Hematopoietic multipotent progenitor cell treated with erythropoietin and hydrocortisone succinate and interleukin-3 and kit ligand, for 6 days (in vitro differentiated cells): ENCODE results near the gene RTN3.
A peak's percentile ranks its signal among the peaks of the same experiment; 100 is the strongest.
"Not testable (repeated sequence)": the region's sequence is repeated elsewhere in the genome, so short reads cannot be mapped to it uniquely, and the experiment has no call there.

Experiments
- DNase-seq: peaks from one replicate; pipeline ENCODE4 v3.0.0-alpha.2; 2015

RTN3 gene, protein sequence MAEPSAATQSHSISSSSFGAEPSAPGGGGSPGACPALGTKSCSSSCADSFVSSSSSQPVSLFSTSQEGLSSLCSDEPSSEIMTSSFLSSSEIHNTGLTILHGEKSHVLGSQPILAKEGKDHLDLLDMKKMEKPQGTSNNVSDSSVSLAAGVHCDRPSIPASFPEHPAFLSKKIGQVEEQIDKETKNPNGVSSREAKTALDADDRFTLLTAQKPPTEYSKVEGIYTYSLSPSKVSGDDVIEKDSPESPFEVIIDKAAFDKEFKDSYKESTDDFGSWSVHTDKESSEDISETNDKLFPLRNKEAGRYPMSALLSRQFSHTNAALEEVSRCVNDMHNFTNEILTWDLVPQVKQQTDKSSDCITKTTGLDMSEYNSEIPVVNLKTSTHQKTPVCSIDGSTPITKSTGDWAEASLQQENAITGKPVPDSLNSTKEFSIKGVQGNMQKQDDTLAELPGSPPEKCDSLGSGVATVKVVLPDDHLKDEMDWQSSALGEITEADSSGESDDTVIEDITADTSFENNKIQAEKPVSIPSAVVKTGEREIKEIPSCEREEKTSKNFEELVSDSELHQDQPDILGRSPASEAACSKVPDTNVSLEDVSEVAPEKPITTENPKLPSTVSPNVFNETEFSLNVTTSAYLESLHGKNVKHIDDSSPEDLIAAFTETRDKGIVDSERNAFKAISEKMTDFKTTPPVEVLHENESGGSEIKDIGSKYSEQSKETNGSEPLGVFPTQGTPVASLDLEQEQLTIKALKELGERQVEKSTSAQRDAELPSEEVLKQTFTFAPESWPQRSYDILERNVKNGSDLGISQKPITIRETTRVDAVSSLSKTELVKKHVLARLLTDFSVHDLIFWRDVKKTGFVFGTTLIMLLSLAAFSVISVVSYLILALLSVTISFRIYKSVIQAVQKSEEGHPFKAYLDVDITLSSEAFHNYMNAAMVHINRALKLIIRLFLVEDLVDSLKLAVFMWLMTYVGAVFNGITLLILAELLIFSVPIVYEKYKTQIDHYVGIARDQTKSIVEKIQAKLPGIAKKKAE

DNA sequence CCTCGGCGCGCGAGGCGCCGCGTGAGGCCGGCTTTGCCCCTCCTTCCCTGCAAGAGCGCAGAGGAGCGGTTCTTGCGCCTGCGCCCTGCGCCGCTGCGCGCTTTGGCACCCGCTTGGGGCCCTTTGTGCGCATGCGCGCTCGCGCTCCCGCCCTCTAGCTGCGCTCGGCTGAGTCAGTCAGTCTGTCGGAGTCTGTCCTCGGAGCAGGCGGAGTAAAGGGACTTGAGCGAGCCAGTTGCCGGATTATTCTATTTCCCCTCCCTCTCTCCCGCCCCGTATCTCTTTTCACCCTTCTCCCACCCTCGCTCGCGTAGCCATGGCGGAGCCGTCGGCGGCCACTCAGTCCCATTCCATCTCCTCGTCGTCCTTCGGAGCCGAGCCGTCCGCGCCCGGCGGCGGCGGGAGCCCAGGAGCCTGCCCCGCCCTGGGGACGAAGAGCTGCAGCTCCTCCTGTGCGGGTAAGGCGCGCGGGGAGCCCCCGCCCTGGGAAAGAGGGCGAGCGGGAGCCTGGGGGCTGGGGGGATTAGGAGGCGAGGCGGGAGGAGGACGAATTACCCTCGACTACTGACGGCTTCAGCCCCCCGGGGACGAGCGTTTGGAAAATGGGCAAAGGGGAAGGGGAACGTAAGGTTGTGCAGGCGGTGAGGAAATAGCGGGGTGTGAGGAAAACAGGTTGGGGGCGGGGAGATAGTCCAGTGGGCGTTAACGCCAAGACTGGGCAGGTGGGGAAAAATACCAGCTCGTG is at the start of gene RTN3:
Gene RTN3 (plus strand): TSS at position 180 of the 745 bp plus-strand sequence. CDS start 137 bp downstream, at position 317.
- peak; percentile 98 for DNase-seq

DNA sequence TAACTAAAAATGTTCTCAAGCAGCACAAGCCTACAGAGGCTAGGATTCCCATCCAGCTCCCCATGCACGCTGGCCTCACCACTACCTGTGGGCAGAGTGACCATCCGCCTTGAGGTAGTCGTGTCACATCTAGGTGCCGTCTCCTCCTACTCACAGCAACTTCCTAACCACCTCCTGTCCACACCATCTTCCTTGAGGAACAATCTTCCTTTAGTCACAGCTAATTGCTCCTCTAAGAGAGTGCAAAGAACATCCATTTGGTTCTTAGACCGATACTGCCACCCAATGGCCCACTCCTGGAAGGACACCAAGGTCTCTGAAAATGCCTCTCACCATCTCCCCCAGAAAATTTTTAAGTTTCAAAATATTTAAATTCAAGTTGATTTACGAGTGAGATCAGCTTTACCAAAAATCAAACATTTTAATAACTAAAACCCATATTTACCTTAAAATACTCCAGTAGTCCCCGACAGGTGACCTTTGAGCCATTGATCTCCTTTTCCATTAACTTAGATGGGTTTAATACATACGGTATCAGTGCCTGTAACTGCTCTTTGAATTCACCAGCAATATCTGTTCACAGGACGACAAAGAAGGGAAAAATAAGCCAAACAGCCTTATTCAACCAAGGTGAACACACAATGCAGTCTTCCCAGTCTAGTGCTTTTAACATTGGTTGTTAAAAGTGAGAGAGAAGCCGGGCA is 45.4 kb upstream of the RTN3 start:
- DNase-seq: peak; percentile 84

DNA sequence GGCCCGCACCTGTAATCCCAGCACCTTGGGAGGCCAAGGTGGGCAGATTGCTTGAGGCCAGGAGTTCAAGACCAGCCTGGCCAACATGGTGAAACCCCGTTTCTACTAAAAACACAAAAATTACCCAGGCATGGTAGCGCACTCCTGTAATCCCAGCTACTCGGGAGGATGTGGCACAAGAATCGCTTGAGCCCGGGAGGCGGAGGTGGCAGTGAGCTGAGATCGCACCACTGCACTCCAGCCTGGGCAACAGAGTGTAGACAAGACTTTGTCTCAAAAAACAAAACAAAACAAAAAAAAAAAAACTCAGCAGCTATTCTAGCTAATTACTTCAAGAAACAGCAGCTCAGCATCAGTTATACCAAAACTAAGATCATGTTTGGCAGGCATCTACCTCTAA is 42.9 kb upstream of the RTN3 start:
- not testable (repeated sequence) for DNase-seq

DNA sequence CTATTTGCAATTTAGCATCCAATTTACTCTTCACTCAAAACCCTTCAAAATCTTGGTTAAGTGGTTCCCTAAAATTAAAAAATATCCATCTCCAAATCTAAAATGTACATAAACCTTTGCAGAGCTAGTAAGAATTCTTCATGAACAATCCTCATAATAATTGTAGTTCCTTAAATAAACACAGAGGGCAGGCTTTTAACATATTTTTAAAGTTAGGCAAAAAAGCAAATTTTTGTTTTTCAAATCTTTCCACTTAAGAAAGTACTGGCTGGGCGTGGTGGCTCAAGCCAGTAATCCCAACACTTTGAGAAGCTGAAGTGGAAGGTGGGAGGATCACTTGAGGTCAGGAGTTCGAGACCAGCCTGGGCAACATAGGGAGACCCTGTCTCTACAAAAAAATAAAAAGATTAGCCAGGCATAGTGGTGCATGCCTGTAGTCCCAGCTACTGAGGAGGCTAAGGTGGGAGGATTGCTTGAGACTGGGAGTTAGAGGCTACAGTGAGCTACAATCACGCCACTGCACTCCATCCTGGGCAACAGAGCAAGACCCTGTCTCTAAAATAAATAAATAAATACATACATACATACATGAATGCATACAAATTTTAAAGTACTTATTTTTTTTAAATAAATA is 42.0 kb upstream of the RTN3 start:
- peak; percentile 62 for DNase-seq

DNA sequence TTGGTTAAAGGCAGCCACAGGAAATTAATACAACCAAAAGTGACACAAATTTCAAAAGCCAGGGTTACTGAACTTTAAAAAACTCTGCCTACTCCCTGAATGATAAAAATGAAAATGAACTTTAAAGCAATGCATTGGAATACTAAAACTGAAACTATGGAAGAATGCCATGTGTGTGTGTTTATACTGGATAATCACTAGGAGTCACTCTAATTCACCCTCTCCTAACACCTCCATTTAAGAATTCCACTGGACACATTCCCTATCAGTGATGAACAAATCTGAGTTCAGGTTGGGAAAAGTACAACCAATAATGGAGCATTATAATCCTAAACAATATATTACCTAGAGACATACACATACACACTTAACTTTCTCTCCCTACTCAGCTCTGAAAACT is 39.6 kb upstream of the RTN3 start:
- no peak for DNase-seq

DNA sequence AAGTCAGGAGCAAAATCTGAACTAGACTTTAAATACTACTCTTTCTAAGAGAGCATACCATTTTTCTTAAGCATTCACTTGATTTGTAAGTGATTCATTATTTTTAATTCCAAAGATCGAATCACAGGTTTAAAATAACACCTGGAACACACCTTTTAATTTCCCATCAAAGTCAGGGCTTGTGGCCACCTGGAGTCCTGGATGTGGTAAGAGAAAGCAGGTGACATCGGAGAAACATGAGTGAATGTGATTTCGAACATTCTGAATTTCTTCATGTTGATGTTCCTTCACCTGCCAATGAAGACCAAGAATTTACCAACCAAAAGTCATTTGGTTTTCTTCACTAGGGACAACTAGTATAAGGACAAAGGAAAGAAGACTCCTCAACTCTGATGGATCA is 38.1 kb upstream of the RTN3 start:
- DNase-seq: no peak

DNA sequence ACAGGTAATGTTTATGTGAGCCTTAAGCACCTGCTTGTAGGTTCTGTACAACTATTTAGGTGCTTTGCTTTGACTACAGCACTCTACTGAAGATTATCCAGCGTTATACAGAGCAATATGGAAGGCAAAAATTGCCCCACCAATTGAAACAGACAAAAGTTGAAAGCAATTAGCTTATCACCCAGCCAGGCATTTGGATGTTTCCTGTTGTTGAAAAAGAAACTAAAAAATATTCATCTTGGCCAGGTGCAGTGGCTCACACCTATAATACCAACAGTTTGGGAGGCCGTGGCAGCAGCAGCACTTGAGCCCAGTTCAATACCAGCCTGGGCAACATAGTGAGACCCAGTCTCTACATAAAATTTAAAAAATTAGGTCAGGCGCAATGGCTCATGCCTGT is 28.6 kb upstream of the RTN3 start:
- DNase-seq: no peak

DNA sequence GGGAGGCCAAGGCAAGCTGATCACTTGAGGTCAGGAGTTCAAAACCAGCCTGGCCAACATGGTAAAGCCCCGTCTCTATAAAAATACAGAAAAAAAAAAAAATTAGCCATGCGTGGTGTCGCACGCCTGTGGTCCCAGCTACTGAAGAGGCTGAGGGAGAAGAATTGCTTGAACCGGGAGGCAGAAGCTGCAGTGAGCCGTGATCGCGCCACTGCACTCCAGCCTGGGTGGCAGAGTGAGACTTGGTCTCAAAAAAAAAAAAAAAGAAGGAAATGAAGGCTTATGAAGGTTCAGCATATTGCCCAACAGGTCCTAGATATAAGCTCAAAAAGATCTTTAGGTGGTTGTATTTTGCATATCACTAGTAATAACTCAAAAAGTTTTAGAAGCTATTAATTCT is 20.3 kb upstream of the RTN3 start:
- no peak for DNase-seq

DNA sequence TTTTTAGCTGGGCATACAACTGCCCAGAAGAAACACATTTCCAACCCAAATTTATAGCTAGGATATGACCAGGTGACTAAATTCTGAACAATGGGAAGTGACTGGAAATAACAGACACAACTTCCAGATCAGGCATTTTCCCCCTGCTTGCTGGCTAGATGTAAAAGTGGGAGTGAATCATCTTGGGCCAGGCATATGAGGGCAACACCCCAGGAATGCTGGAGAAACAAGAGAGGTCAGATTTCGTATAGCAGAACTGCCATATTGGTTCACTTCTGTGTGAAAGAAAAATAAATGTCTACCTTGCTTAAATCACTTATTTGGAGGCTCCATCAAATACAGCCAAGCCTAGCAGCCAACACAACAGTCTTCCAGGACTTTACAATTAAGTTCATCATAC is 17.5 kb upstream of the RTN3 start:
- no peak for DNase-seq

DNA sequence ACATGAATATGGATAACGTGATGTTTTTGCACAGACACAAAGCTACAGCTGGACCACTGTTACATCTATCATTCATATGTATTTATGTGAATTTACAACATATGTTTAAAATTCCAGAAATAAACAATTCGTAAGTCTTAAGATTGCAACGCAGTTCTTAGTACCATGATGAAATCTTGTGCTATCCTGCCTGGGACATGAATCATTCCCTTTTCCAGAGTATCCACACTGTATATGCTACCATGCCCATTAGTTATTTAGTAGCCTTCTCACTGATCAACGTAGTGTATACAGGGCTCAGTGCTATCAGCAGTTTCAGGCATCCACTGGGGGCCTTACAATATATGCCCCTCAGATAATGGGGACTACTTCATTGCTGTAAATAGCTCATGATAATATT is 14.4 kb upstream of the RTN3 start:
- no peak for DNase-seq

DNA sequence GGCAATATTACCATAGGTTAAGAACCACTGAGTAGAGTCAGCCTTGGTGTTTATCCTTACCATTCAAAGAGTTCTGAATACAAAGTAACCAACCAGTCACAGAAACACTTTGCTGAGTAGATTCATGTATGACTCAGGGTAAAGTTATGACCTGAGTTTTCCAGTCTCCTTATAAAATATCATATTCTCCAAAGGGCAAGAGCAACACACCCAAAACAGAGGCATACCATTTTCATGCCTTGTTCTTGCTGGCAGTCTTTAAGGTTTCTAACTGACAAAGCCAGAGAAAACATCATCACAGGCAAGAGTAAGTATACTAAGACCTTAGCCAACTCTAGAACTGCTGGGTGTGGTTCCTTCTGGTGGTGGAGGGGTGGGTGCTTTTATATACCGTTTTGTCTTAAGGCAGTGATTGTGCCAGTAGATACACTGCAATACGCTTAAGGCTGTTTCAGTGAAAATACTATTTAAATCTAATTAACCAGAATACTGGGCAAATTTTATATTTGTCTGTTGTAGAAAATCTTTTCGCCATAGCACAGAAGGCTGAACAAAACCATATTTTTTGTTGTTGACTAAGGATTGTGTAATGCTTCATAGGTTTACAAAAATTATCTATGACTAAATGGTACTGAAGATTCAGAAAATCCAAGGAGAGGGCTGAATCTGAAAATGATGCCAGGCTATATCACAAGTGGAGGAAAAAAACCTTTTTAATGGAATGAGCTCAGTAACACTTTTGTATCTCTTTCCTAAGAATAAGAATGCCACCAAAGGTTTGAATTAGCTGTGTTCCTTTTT is 13.1 kb upstream of the RTN3 start:
- DNase-seq: peak; percentile 48

DNA sequence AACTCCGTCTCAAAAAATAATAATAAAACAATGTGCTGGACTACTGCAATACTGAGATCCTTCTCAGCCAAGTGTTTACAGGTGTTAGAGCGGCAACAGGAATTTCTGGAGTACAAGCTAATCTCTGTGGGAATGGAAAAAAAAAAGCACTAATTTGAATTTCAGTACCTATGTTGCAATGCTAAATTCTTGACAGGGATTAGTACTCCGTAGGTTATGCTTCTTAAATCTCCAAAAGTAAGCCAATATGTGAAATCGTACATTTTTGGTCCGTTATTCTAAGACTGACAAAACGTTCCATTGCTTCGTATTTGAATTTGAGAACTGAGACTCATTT is 11.2 kb upstream of the RTN3 start:
- no peak for DNase-seq

DNA sequence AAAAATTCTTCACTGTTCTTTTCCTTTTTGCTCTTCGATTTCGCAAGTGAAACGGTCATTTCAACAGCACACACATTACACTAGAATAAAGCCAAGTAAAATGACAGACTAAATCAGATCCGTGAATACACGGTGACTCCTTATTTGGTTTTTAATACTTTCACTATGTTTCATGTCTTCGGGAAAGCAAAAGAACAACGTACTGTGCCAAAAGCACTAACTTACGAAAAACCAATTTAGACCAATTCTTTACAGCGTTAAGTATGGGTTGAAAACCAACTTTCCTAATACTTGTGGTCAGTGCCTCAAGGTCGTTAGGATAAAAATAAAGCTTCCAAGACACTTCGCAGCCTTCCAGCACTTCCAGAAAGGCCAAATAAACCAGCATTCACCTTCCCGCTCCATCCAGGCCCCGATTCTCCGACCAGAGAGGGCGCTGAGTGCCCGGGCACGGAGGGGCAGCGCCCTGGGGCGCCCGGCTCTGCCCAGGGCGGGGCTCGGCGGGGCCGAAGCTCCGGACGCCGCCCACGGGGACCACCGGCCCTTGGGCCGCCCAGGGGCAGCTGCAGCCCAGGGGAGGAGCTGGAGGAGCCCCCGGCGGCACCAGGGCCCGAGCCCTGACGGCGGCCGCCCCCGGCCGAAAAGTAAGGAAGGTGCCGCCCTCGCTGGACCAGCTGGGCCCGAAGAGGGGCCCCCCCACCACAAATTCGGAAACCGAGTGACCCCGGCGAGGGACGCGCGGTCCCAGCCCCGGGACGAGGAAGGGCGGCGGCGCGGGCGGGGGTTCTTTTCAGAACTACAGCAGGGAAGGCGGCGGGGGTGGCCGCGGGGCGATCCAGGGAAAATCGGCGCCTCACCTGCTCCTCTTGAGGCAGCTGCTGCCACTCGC is 10.6 kb upstream of the RTN3 start:
- peak; percentile 76 for DNase-seq

DNA sequence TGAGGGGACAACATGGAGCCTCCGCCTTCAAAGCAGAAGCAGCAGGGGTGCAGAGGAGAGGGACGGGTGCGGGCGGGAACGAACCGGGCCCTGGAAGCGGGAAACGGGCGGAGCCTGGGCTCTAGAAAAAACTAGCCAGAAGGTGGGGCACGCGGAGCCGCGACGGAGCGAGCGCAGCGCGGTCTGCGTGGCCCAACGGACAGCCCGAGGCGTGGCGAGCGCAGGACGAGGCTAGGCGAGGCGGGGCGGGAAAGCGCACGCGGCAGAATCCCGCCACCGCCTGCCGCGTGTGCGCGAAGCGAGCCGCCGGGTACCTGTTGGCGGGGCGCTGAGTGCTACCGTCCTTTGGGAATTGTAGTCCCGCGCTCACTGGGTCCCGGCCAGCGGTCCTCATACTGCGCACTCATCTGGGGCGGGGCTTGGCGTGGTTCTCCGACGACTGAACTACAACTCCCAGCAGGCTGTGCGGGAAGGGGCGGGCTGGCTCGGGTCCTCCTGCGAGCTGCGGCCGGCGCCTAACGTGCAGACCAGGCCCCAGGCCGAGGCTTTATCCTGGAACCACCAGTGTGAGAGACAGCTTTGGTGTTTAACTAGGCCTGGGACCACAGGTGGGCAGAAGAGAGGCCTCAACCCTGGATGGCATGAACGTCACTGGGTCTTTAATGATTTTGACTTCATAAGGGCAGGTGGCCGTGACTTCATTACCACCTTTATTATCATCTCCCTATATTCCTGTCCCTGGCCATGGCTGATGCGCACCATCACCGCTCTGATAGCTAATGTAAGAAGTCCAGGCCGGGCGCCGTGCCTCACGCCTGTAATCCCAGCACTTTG is 9.8 kb upstream of the RTN3 start, which contains the start of gene ATL3:
Gene ATL3 (minus strand): TSS at position 55 of the 834 bp plus-strand sequence. CDS start 41 bp downstream, at position 14.
- DNase-seq: peak; percentile 98

DNA sequence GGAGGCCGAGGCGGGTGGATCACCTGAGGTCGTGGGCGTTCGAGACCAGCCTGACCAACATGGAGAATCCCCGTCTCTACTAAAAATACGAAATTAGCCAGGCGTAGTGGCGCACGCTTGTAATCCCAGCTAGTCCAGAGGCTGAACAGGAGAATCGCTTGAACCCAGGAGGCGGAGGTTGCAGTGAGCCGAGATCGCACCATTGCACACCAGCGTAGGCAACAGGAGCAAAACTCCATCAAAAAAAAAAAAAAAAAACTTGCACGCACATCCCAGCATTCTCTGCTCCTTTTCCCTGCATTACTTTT is 9.2 kb upstream of the RTN3 start:
- DNase-seq: no peak

DNA sequence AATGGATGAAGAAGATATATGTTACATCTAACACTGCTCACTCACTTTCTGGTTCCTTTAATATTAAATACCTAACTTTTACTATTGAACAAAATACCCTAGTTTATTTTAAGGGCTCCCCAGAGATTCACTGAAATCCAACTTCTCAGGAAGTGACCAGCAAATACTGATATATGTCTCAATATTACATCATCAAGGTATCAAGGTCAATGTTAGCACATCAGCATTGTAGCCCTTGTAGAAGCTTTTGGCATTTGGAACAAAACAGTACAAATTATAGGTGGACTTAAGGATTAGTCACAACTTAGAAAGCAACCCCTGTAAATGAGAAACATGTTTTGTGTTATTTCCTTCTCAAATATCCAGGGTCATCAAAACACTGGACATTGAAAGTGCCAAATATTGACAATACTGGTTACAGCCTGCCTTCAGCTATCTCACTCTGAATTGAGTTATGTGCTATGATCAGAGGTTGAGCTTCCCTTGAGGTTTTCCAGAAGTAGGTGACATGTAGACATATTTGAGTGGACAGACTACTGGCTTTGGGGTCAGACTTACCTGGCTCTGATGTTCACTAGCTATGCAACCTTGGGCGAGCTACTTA is 8.3 kb upstream of the RTN3 start:
- no peak for DNase-seq

DNA sequence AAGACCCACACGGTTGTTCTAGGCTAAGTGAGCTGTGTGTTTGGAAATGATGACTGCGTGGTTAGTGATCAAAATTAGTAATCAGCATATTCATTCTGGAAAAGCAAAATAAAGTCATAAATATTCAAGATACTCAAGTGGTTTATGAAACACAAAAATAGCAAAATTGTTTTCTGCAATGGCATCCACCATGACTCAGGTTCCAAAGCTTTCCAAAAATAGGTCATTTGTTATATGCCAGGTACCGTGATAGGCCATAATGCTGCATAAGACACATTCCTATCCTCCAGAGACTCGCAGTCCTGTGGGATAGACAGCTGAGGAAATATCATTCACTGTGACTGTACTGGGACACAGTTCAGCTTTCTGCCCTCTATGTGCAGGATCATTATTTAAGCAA is 7.7 kb upstream of the RTN3 start:
- DNase-seq: no peak

DNA sequence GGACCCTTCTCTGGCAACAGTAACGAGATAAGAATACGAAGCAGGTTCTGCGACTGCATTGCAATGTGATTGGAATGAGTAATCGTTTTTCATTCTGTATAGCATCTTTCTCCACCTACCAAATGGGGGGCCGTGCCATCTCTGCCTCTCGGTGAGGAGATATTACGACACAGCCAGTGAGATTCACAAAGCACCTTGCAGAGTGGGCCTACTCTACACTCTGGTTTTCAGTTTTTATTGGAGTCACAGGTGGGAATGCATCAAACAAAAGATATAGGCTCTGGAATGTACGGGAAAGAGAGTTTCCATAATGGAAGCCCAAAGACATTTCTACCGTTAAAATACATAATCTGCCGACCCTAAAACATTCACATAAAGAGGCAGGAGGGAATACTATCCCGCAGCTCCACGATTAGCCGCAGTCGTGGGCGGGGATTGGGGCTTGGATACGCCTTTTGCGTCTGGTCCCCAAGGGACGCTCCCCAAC is 423 bp upstream of the RTN3 start:
- DNase-seq: peak; percentile 25
